ENCODE measurements around the gene ZNF638.

The ZNF638 gene

GRCh38 chr2:71336384-71336783, 4.8 kb downstream of the ZNF638 start:
- no peak overlapping the region for H3K27ac ChIP-seq (ENCODE audit: low read depth, low read length, severe bottlenecking)
- peaks cover 33% of the 10 kb centered on the region for H3K36me3 ChIP-seq (ENCODE audit: control insufficient read depth, insufficient read depth, low read length)
- H3K9me3 ChIP-seq (ENCODE audit: control insufficient read depth, low read length) = no peaks in the 10 kb centered on the region
- peaks cover 9% of the 10 kb centered on the region for H3K4me1 ChIP-seq (ENCODE audit: control insufficient read depth, insufficient read depth, low read length, poor library complexity, severe bottlenecking)
- 82 to 93% methylated on average over 1 to 2 of the region's 2 CpGs for WGBS, 2 experiments (ENCODE audit: insufficient coverage in 2 of 2)
- H3K4me3 ChIP-seq (ENCODE audit: extremely low read depth, insufficient read depth, low read length, poor library complexity, severe bottlenecking) = no peak overlapping the region

DNA sequence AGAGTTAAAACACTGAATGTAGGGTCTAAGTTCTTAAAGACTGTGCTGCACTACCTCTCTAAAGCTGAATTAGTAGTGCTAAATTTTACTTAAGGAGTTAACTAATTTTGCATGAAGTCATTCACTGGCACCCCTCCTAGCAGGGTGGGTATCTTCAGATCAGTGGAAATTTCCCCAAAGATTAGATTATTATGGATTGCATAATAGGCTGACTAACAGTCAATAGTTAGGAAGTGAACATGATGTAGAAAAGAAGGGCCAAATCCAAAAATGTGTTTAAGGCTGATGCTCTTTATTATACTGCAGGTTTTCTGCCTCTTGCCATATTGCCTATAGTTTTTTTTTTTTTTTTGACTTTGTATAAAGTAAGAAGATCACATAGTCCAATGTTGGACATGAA, 5.2 kb downstream of the ZNF638 start:
- no peaks in the 10 kb centered on the region for H3K9me3 ChIP-seq (ENCODE audit: control insufficient read depth, low read length)
- H3K4me1 ChIP-seq (ENCODE audit: control insufficient read depth, insufficient read depth, low read length, poor library complexity, severe bottlenecking) = peaks cover 9% of the 10 kb centered on the region
- no peak overlapping the region for H3K4me3 ChIP-seq (ENCODE audit: extremely low read depth, insufficient read depth, low read length, poor library complexity, severe bottlenecking)
- no peak overlapping the region for H3K27ac ChIP-seq (ENCODE audit: low read depth, low read length, severe bottlenecking)
- H3K36me3 ChIP-seq (ENCODE audit: control insufficient read depth, insufficient read depth, low read length) = peaks cover 33% of the 10 kb centered on the region

GRCh38 chr2:71337776-71338175, 6.2 kb downstream of the ZNF638 start:
- H3K9me3 ChIP-seq (ENCODE audit: control insufficient read depth, low read length) = no peaks in the 10 kb centered on the region
- H3K4me3 ChIP-seq (ENCODE audit: extremely low read depth, insufficient read depth, low read length, poor library complexity, severe bottlenecking) = no peak overlapping the region
- H3K27ac ChIP-seq (ENCODE audit: low read depth, low read length, severe bottlenecking) = no peak overlapping the region
- peaks cover 9% of the 10 kb centered on the region for H3K4me1 ChIP-seq (ENCODE audit: control insufficient read depth, insufficient read depth, low read length, poor library complexity, severe bottlenecking)
- 60% methylated on average over 1 of the region's 2 CpGs; no CpG with 5 or more reads in 1 of the 2 experiments for WGBS, 2 experiments (ENCODE audit: insufficient coverage in 2 of 2)
- H3K36me3 ChIP-seq (ENCODE audit: control insufficient read depth, insufficient read depth, low read length) = peaks cover 35% of the 10 kb centered on the region

DNA sequence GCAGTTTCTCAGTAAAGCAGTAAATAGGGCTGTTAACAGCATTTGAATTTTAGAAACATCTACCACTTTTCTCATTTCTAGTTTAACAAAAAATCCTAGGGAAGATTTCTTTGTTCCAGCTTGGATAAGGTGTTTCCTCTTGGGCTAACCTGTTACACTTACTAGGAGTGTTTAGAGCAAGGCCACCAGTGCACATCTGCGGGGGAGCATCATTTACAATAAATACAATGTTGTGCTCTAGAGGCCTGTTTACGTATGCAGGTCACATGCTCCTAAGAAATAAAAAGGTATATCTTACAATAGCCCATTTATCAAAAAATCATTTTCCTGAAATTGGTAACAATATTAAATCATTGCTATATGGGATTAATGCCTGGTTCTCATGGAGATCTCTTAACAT, 8.1 kb downstream of the ZNF638 start:
- H3K4me1 ChIP-seq (ENCODE audit: control insufficient read depth, insufficient read depth, low read length, poor library complexity, severe bottlenecking) = peaks cover 3% of the 10 kb centered on the region
- H3K4me3 ChIP-seq (ENCODE audit: extremely low read depth, insufficient read depth, low read length, poor library complexity, severe bottlenecking) = no peak overlapping the region

GRCh38 chr2:71340176-71340575, 8.6 kb downstream of the ZNF638 start:
- Histone ChIP-seq H3K4me1 (ENCODE audit: control insufficient read depth, insufficient read depth, low read length, poor library complexity, severe bottlenecking) (peaks cover 3% of the 10 kb centered on the region), H3K27ac (ENCODE audit: low read depth, low read length, severe bottlenecking) (no peak overlapping the region), H3K9me3 (ENCODE audit: control insufficient read depth, low read length) (no peaks in the 10 kb centered on the region), H3K36me3 (ENCODE audit: control insufficient read depth, insufficient read depth, low read length) (peaks cover 20% of the 10 kb centered on the region), H3K4me3 (ENCODE audit: extremely low read depth, insufficient read depth, low read length, poor library complexity, severe bottlenecking) (no peak overlapping the region)
- 89 to 94% methylated on average over 2 of the region's 3 CpGs for WGBS, 2 experiments (ENCODE audit: insufficient coverage in 2 of 2)

More for the DNA sequence above, 8.1 kb downstream of the ZNF638 start:
- no peak overlapping the region for H3K27ac ChIP-seq (ENCODE audit: low read depth, low read length, severe bottlenecking)
- H3K9me3 ChIP-seq (ENCODE audit: control insufficient read depth, low read length) = no peaks in the 10 kb centered on the region
- WGBS, 2 experiments (ENCODE audit: insufficient coverage in 2 of 2) = 100% methylated on average over 1 of the region's 2 CpGs; no CpG with 5 or more reads in 1 of the 2 experiments
- peaks cover 23% of the 10 kb centered on the region for H3K36me3 ChIP-seq (ENCODE audit: control insufficient read depth, insufficient read depth, low read length)

- 86% methylated on average over 1 of the region's 4 CpGs; no CpG with 5 or more reads in 1 of the 2 experiments for WGBS, 2 experiments (ENCODE audit: insufficient coverage in 2 of 2)
- Histone ChIP-seq H3K4me1 (ENCODE audit: control insufficient read depth, insufficient read depth, low read length, poor library complexity, severe bottlenecking) (peaks cover 3% of the 10 kb centered on the region), H3K4me3 (ENCODE audit: extremely low read depth, insufficient read depth, low read length, poor library complexity, severe bottlenecking) (no peak overlapping the region), H3K36me3 (ENCODE audit: control insufficient read depth, insufficient read depth, low read length) (peaks cover 21% of the 10 kb centered on the region), H3K27ac (ENCODE audit: low read depth, low read length, severe bottlenecking) (no peak overlapping the region), H3K9me3 (ENCODE audit: control insufficient read depth, low read length) (no peaks in the 10 kb centered on the region)
Observed at GRCh38 chr2:71341645-71342044, 10.1 kb downstream of the ZNF638 start.

DNA sequence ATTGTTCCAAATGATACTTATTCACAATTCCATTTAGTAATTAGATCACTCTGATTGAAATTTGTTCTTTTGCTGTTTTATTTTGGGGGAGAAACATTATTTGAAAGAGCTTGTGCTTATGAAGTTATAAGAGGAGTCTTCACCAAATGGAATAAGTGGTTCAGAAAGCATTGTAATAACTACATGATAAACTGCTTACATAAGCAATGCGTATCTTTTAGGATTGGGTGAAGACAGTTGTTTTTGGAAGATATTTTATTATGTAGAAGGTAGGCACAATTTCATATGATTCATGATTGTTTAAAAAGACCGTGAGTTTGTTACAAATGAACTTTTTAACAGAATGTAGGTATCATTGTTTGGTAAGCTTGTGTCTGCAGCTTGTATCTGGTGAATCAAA, 14.5 kb downstream of the ZNF638 start:
- no peaks in the 10 kb centered on the region for H3K4me1 ChIP-seq (ENCODE audit: control insufficient read depth, insufficient read depth, low read length, poor library complexity, severe bottlenecking)
- no peak overlapping the region for H3K27ac ChIP-seq (ENCODE audit: low read depth, low read length, severe bottlenecking)
- 100% methylated on average over 1 to 2 of the region's 2 CpGs for WGBS, 2 experiments (ENCODE audit: insufficient coverage in 2 of 2)
- peaks cover 37% of the 10 kb centered on the region for H3K36me3 ChIP-seq (ENCODE audit: control insufficient read depth, insufficient read depth, low read length)
- H3K4me3 ChIP-seq (ENCODE audit: extremely low read depth, insufficient read depth, low read length, poor library complexity, severe bottlenecking) = no peak overlapping the region
- no peaks in the 10 kb centered on the region for H3K9me3 ChIP-seq (ENCODE audit: control insufficient read depth, low read length)

GRCh38 chr2:71347517-71347916, 15.9 kb downstream of the ZNF638 start:
- no peak overlapping the region for H3K27ac ChIP-seq (ENCODE audit: low read depth, low read length, severe bottlenecking)
- no peaks in the 10 kb centered on the region for H3K4me1 ChIP-seq (ENCODE audit: control insufficient read depth, insufficient read depth, low read length, poor library complexity, severe bottlenecking)
- no peak overlapping the region for H3K4me3 ChIP-seq (ENCODE audit: extremely low read depth, insufficient read depth, low read length, poor library complexity, severe bottlenecking)
- no peaks in the 10 kb centered on the region for H3K9me3 ChIP-seq (ENCODE audit: control insufficient read depth, low read length)
- peaks cover 45% of the 10 kb centered on the region for H3K36me3 ChIP-seq (ENCODE audit: control insufficient read depth, insufficient read depth, low read length)

DNA sequence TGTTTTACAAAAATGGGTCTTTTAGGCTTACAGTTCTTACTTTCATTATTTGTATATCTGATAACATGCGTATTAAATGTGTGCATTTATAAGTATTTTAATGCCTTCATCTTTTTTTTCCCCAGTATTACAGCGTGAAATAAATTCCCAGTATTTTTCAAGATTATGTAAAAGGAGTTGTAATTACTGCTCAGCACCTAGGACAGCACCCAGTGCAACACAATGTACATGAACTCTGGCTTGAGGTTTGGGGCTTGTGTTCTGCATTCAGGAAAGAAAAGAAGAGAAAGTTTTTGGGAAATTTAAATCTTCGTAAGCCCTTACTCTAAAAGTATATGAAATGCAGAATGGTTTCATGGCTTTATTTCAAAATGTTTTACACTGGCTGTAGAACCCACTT, 16.7 kb downstream of the ZNF638 start:
- H3K4me3 ChIP-seq (ENCODE audit: extremely low read depth, insufficient read depth, low read length, poor library complexity, severe bottlenecking) = no peak overlapping the region
- no peaks in the 10 kb centered on the region for H3K4me1 ChIP-seq (ENCODE audit: control insufficient read depth, insufficient read depth, low read length, poor library complexity, severe bottlenecking)
- no peaks in the 10 kb centered on the region for H3K9me3 ChIP-seq (ENCODE audit: control insufficient read depth, low read length)
- H3K36me3 ChIP-seq (ENCODE audit: control insufficient read depth, insufficient read depth, low read length) = peaks cover 52% of the 10 kb centered on the region
- no peak overlapping the region for H3K27ac ChIP-seq (ENCODE audit: low read depth, low read length, severe bottlenecking)
- 100% methylated on average over 1 of the region's 3 CpGs; no CpG with 5 or more reads in 1 of the 2 experiments for WGBS, 2 experiments (ENCODE audit: insufficient coverage in 2 of 2)

- no peaks in the 10 kb centered on the region for H3K9me3 ChIP-seq (ENCODE audit: control insufficient read depth, low read length)
- peaks cover 70% of the 10 kb centered on the region for H3K36me3 ChIP-seq (ENCODE audit: control insufficient read depth, insufficient read depth, low read length)
- 100% methylated on average over 1 of the region's 2 CpGs for WGBS, 2 experiments (ENCODE audit: insufficient coverage in 2 of 2)
- H3K4me3 ChIP-seq (ENCODE audit: extremely low read depth, insufficient read depth, low read length, poor library complexity, severe bottlenecking) = no peak overlapping the region
- no peak overlapping the region for H3K27ac ChIP-seq (ENCODE audit: low read depth, low read length, severe bottlenecking)
- H3K4me1 ChIP-seq (ENCODE audit: control insufficient read depth, insufficient read depth, low read length, poor library complexity, severe bottlenecking) = no peaks in the 10 kb centered on the region
Observed at GRCh38 chr2:71353248-71353647, 21.7 kb downstream of the ZNF638 start.

DNA sequence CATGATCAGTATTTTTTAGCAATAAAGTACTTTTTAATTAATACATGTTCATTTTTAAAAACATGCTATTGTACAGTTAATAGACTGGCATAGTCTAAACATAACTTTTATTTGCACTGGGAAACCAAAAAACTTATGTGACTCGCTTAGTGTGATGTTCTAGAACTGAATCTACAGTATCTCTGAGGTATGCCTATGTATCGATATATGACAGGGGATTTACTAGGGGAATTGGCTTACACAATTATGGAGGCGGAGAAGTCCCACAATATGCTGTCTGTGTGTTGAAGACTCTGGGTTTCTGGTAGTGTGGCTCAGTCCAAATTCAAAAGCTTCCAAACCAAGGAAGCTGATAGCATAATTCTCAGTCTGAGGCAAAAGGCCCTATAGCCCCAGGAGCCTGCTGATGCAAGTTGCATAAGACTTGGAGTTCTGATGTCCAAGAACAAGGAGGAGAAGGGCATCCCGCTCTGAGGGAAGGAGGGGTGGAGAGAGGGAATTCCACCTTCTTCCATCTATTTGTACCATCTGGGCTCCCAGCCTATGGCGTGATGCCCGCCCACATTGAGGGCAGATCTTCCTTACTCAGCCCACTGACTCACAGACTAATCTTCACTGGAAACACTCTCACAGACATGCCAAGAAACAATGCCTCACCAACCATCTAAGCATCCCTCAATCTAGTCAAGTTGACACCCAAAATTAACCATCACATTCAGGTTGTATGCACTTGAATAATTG, 27.5 kb downstream of the ZNF638 start:
- WGBS, 2 experiments (ENCODE audit: insufficient coverage in 2 of 2) = 94 to 100% methylated on average over 2 to 4 of the region's 6 CpGs
- H3K36me3 ChIP-seq (ENCODE audit: control insufficient read depth, insufficient read depth, low read length) = peaks cover 68% of the 10 kb centered on the region

More for the DNA sequence above, 27.5 kb downstream of the ZNF638 start:
- H3K4me1 ChIP-seq (ENCODE audit: control insufficient read depth, insufficient read depth, low read length, poor library complexity, severe bottlenecking) = no peaks in the 10 kb centered on the region
- H3K9me3 ChIP-seq (ENCODE audit: control insufficient read depth, low read length) = no peaks in the 10 kb centered on the region
- no peak overlapping the region for H3K4me3 ChIP-seq (ENCODE audit: extremely low read depth, insufficient read depth, low read length, poor library complexity, severe bottlenecking)
- H3K27ac ChIP-seq (ENCODE audit: low read depth, low read length, severe bottlenecking) = no peak overlapping the region
